GM12878 (cell line): Measurements from ENCODE around the gene ATP6V1C2.

Source experiments
- EP300 ChIP-seq, 2 experiments: fragments of 150-350 bp in 1 of 2; IDR thresholded peaks; 2 replicates each; pipeline ENCODE4 v1.6.1; 2011 to 2012; ENCODE audit warnings: low read depth in 2 of 2, low read length in 2 of 2, borderline replicate concordance in 1 of 2, improper control_type of control experiment in 1 of 2, inconsistent platforms in 1 of 2; ENCODE audit not compliant: control insufficient read depth in 1 of 2
- RAD21 ChIP-seq: IDR thresholded peaks from 2 replicates; pipeline ENCODE4 v1.6.1; 2011; ENCODE audit warnings: mild to moderate bottlenecking, low read depth, low read length, moderate library complexity; ENCODE audit not compliant: insufficient read depth
- WRNIP1 ChIP-seq: IDR thresholded peaks from 2 replicates; pipeline ENCODE4 v1.6.1; 2011; ENCODE audit warnings: low read depth, low read length, improper control_type of control experiment, borderline replicate concordance
- TF ChIP-seq, protein P1 (sequence below): IDR thresholded peaks from 2 replicates; pipeline ENCODE4 v1.6.1; 2012; ENCODE audit warnings: low read depth, low read length, improper control_type of control experiment

- TF ChIP-seq, protein P1, sequence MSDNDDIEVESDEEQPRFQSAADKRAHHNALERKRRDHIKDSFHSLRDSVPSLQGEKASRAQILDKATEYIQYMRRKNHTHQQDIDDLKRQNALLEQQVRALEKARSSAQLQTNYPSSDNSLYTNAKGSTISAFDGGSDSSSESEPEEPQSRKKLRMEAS, result no peak
- TF ChIP-seq WRNIP1 (no peak), RAD21 (no peak), EP300 (IDR thresholded peaks at IDR 0.05; ENCODE audit: borderline replicate concordance in 1 of 2, control insufficient read depth in 1 of 2, low read depth in 2 of 2, low read length in 2 of 2) (no peak)
Measured at GRCh38 chr2:10688921-10689807, 32.3 kb upstream of the ATP6V1C2 start.
